ENCODE measurements around the gene ZNF407.

Gene ZNF407

GRCh38 chr18:75010689-75011088 is 413.0 kb downstream of the ZNF407 start:
- DNase-seq (ENCODE audit: low read depth): no peak

- no peak for DNase-seq (ENCODE audit: low read depth)
Observed at GRCh38 chr18:75016025-75016717, 418.5 kb downstream of the ZNF407 start.

- DNase-seq (ENCODE audit: low read depth): no peak
Observed at GRCh38 chr18:75023473-75023872, 425.8 kb downstream of the ZNF407 start.

GRCh38 chr18:75024871-75025270 is 427.2 kb downstream of the ZNF407 start:
- no peak for DNase-seq (ENCODE audit: low read depth)

- no peak for DNase-seq (ENCODE audit: low read depth)
Observed at GRCh38 chr18:75025573-75025972, 427.9 kb downstream of the ZNF407 start.

- DNase-seq (ENCODE audit: low read depth): no peak
Observed at GRCh38 chr18:75029481-75029880, 431.8 kb downstream of the ZNF407 start.

- DNase-seq (ENCODE audit: low read depth): no peak
Observed at GRCh38 chr18:75031717-75032317, 434.1 kb downstream of the ZNF407 start.

- no peak for DNase-seq (ENCODE audit: low read depth)
Observed at GRCh38 chr18:75033516-75033915, 435.8 kb downstream of the ZNF407 start.

GRCh38 chr18:75034937-75035336 is 437.3 kb downstream of the ZNF407 start:
- no peak for DNase-seq (ENCODE audit: low read depth)

- DNase-seq (ENCODE audit: low read depth): no peak
Observed at GRCh38 chr18:75035928-75036327, 438.3 kb downstream of the ZNF407 start.

- DNase-seq (ENCODE audit: low read depth): no peak
Observed at GRCh38 chr18:75036917-75037688, 439.4 kb downstream of the ZNF407 start.

- no peak for DNase-seq (ENCODE audit: low read depth)
Observed at GRCh38 chr18:75037689-75037955, 440.0 kb downstream of the ZNF407 start.

GRCh38 chr18:75041586-75041985 is 443.9 kb downstream of the ZNF407 start:
- no peak for DNase-seq (ENCODE audit: low read depth)

GRCh38 chr18:75043478-75043877 is 445.8 kb downstream of the ZNF407 start:
- DNase-seq (ENCODE audit: low read depth): no peak

- no peak for DNase-seq (ENCODE audit: low read depth)
Observed at GRCh38 chr18:75044296-75044695, 446.6 kb downstream of the ZNF407 start.

- no peak for DNase-seq (ENCODE audit: low read depth)
Observed at GRCh38 chr18:75044791-75045190, 447.1 kb downstream of the ZNF407 start.

GRCh38 chr18:75045272-75045671 is 447.6 kb downstream of the ZNF407 start:
- no peak for DNase-seq (ENCODE audit: low read depth)

- no peak for DNase-seq (ENCODE audit: low read depth)
Observed at GRCh38 chr18:75047240-75047961, 449.7 kb downstream of the ZNF407 start.

GRCh38 chr18:75048776-75049454 is 451.2 kb downstream of the ZNF407 start:
- DNase-seq (ENCODE audit: low read depth): no peak

- no peak for DNase-seq (ENCODE audit: low read depth)
Observed at GRCh38 chr18:75049455-75049789, 451.8 kb downstream of the ZNF407 start.

GRCh38 chr18:75051757-75052156 is 454.1 kb downstream of the ZNF407 start:
- no peak for DNase-seq (ENCODE audit: low read depth)

- no peak for DNase-seq (ENCODE audit: low read depth)
Observed at GRCh38 chr18:75052475-75052874, 454.8 kb downstream of the ZNF407 start.
